Bronchial epithelial cell (primary cell): ENCODE measurements around the gene DDO. TPM values are rescaled to one million over a fixed set of nuclear protein-coding genes. Genes with fewer than 3 reads are reported as not detected.

Source experiments
- DNase-seq: peaks from one replicate; pipeline ENCODE4 v3.0.0-alpha.2; 2010; ENCODE audit warnings: low read depth
- FAIRE-seq: peaks from 2 replicates; lab custom pipeline; 2011; peaks lifted over from hg19 to GRCh38; lab: Jason Lieb, UNC
- H3K27me3 ChIP-seq: 2 replicates; pipeline ENCODE4 v1.5.1; 2011; ENCODE audit warnings: low read length; ENCODE audit not compliant: control insufficient read depth, insufficient read depth
- H3K36me3 ChIP-seq: 2 replicates; pipeline ENCODE4 v1.5.1; 2011; ENCODE audit warnings: low read length; ENCODE audit not compliant: control insufficient read depth, insufficient read depth
- H3K4me3 ChIP-seq: 2 replicates; pipeline ENCODE4 v1.5.1; 2011; ENCODE audit warnings: mild to moderate bottlenecking, low read depth, low read length, control low read depth
- CTCF ChIP-seq: IDR thresholded peaks from 2 replicates; pipeline ENCODE4 v1.5.1; 2011; ENCODE audit warnings: mild to moderate bottlenecking, moderate library complexity, low read length, control low read depth, inconsistent platforms; ENCODE audit not compliant: insufficient read depth, severe bottlenecking
- total RNA-seq: library from RNA; depleted of rRNA; stranded (reverse); fragments of >200 nt; gene quantifications from 2 replicates; pipeline ENCODE4 v1.2.1, GENCODE V29; 2014

The DDO gene
- total RNA-seq: not detected in 2 replicates

- no peak within 1 kb of the TSS for H3K4me3 ChIP-seq
- peaks cover 2% of the 10 kb centered on the region for H3K27me3 ChIP-seq
- no peak for DNase-seq
- no peaks in the 10 kb centered on the region for H3K36me3 ChIP-seq
- no peak for FAIRE-seq
- no peak for TF ChIP-seq CTCF
These were observed at the start of gene DDO for GRCh38 chr6:110415086-110415916. Gene DDO (minus strand): TSS chr6:110415575. CDS start chr6:110413462, 2,113 bp downstream.

- no peak for FAIRE-seq
- no peaks in the 10 kb centered on the region for H3K36me3 ChIP-seq
- H3K4me3 ChIP-seq: no peak overlapping the region
- no peak for DNase-seq
- H3K27me3 ChIP-seq: no peaks in the 10 kb centered on the region
- TF ChIP-seq CTCF: no peak
These were observed 47.6 kb upstream of the DDO start for GRCh38 chr6:110462884-110463481.

- no peak overlapping the region for H3K4me3 ChIP-seq
- no peaks in the 10 kb centered on the region for H3K27me3 ChIP-seq
- TF ChIP-seq CTCF: no peak
- FAIRE-seq (no peak), DNase-seq (no peak)
- H3K36me3 ChIP-seq: no peaks in the 10 kb centered on the region
These were observed 46.0 kb upstream of the DDO start for GRCh38 chr6:110461376-110461775.

- no peaks in the 10 kb centered on the region for H3K36me3 ChIP-seq
- no peak overlapping the region for H3K4me3 ChIP-seq
- H3K27me3 ChIP-seq: no peaks in the 10 kb centered on the region
- DNase-seq (no peak), FAIRE-seq (no peak)
- TF ChIP-seq CTCF: no peak
These were observed 43.8 kb upstream of the DDO start for GRCh38 chr6:110459137-110459536.

GRCh38 chr6:110458476-110458875 is 43.1 kb upstream of the DDO start:
- Histone ChIP-seq H3K4me3 (no peak overlapping the region), H3K36me3 (no peaks in the 10 kb centered on the region), H3K27me3 (no peaks in the 10 kb centered on the region)
- FAIRE-seq: no peak
- no peak for TF ChIP-seq CTCF
- no peak for DNase-seq
